Spleen (tissue), 7 donors: Measurements from ENCODE around the gene KRT85.

Experiments
- POLR2A ChIP-seq, 3 donors: fragments of 450-650 bp; IDR thresholded peaks; one replicate each; pipeline ENCODE4 v1.5.1; 2017; ENCODE audit warnings: antibody characterized with exemption in 3 of 3, mild to moderate bottlenecking in 1 of 3
- TF ChIP-seq, protein P1 (sequence below), 11 experiments: fragments of 200-600 bp in 7 of 11; fragments of 450-650 bp in 4 of 11; sonication (generic) in 4 of 11; IDR thresholded peaks in 8 of 11; conservative IDR thresholded peaks in 3 of 11; 1 replicate in 7 of 11; 2 replicates in 4 of 11; pipeline versions ENCODE4 v1.4.0 to v1.8.0; 2016 to 2021; ENCODE audit warnings: antibody characterized with exemption in 11 of 11, inconsistent platforms in 4 of 11, mild to moderate bottlenecking in 1 of 11
- donor health status: DM: no; HTN: no; CAD: no; lungs with moderate emphysema.
- donor health status: DM: no; HTN: no; CAD: no.
- donor health status: DM: no; HTN: no; CAD: no.

DNA sequence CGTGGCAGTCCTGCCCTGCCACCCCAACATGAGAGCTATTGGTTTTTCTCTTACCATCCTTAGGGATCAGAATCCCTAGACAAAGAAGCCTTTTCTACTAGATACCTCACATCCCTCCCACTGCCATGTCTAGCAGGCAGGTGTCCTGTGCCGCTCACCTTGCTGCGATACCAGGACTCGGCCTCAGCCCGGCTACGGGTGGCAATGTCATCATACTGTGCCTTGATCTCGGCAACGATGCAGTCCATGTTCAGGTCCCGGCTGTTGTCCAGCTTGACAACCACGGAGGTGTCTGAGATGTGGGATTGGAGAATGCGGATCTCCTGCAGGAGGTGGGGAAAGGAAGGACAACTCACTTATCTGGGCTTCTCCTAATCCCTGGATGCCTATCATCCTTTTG lies 50.6 kb downstream of the KRT85 start:
- TF ChIP-seq POLR2A (IDR thresholded peaks at IDR 0.05): no peak
- TF ChIP-seq, protein P1, sequence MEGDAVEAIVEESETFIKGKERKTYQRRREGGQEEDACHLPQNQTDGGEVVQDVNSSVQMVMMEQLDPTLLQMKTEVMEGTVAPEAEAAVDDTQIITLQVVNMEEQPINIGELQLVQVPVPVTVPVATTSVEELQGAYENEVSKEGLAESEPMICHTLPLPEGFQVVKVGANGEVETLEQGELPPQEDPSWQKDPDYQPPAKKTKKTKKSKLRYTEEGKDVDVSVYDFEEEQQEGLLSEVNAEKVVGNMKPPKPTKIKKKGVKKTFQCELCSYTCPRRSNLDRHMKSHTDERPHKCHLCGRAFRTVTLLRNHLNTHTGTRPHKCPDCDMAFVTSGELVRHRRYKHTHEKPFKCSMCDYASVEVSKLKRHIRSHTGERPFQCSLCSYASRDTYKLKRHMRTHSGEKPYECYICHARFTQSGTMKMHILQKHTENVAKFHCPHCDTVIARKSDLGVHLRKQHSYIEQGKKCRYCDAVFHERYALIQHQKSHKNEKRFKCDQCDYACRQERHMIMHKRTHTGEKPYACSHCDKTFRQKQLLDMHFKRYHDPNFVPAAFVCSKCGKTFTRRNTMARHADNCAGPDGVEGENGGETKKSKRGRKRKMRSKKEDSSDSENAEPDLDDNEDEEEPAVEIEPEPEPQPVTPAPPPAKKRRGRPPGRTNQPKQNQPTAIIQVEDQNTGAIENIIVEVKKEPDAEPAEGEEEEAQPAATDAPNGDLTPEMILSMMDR (IDR thresholded peaks at IDR 0.05 in 8 of 11, conservative IDR thresholded peaks at IDR 0.05 in 3 of 11): no peak
